A549 treated with dexamethasone at 1 μM for 4 hours (cell line): ENCODE results near the gene TIPARP. TPM values are rescaled to one million over a fixed set of nuclear protein-coding genes. Genes with fewer than 3 reads are reported as not detected.

ENCODE experiments used
- total RNA-seq: library from RNA; stranded (reverse); fragments of 200-300 nt; extraction: Qiagen RNA extraction; gene quantifications from 5 replicates; pipeline ENCODE4 v1.2.3, GENCODE V29; 2022

Gene TIPARP
- total RNA-seq = 98.8 to 117 TPM (median 110 TPM) in 5 replicates

GRCh38 chr3:156674046-156674910, at the start of gene TIPARP:
TIPARP (plus strand) TSS chr3:156674590; CDS start chr3:156677698, 3,108 bp downstream.

Other genes starting within 250 kb of the TIPARP start
- 160 to 223 TPM (median 211 TPM) in 5 replicates for gene SSR3, start 119.5 kb upstream of the TIPARP start, total RNA-seq
- 0.49 to 1.1 TPM (median 0.77 TPM) in 5 replicates for gene LEKR1, start 151.8 kb downstream of the TIPARP start, total RNA-seq